IMR-90 (cell line): ENCODE measurements around the gene AAK1. TPM values are rescaled to one million over a fixed set of nuclear protein-coding genes. Genes with fewer than 3 reads are reported as not detected.

ENCODE experiments used
- ATAC-seq: fragments of 200-7000 bp; cut with Tn5 transposase; 2 replicates; pipeline ENCODE4 v1.9.1; 2020; ENCODE audit warnings: low read depth, mild to moderate bottlenecking, moderate library complexity
- BruUV-seq: library from RNA; stranded (reverse); fragments of 400-500 nt; replicated peaks from 2 replicates; lab custom pipeline; 2021; lab: Mats Ljungman, UMichigan
- CTCF ChIA-PET: fragments of 300-600 bp; formaldehyde crosslinking; extraction: SDS; loops from one replicate; lab custom pipeline; 2021; ENCODE audit warnings: antibody characterized with exemption; lab: Yijun Ruan, JAX
- POLR2A ChIA-PET: fragments of 300-600 bp; sonication (Branson Sonifier 250); formaldehyde crosslinking; loops from one replicate; lab custom pipeline; 2022; ENCODE audit warnings: antibody characterized with exemption; ENCODE audit not compliant: unreplicated experiment; lab: Charles Lee
- DNase-seq: peaks from one replicate; pipeline ENCODE4 v3.0.0; 2013
- H2AFZ ChIP-seq: replicated peaks from 2 replicates; pipeline ENCODE3; 2013; ENCODE audit warnings: low read length, mild to moderate bottlenecking; ENCODE audit not compliant: poor library complexity
- H2AK5ac ChIP-seq: 2 replicates; pipeline ENCODE4 v1.6.1; 2013; ENCODE audit warnings: low read depth, low read length, inconsistent platforms
- H2AK9ac ChIP-seq: replicated peaks from 2 replicates; pipeline ENCODE3; 2013; ENCODE audit warnings: mild to moderate bottlenecking, low read depth, low read length, moderate library complexity; ENCODE audit not compliant: poor library complexity
- H2BK120ac ChIP-seq: 2 replicates; pipeline ENCODE4 v1.6.1; 2013; ENCODE audit warnings: low read depth, low read length, inconsistent platforms
- H2BK15ac ChIP-seq: 3 replicates; pipeline ENCODE4 v1.6.1; 2013; ENCODE audit warnings: low read depth, low read length, inconsistent platforms
- H2BK20ac ChIP-seq: 2 replicates; pipeline ENCODE4 v1.6.1; 2013; ENCODE audit warnings: low read depth, mild to moderate bottlenecking, inconsistent platforms, low read length, moderate library complexity
- H2BK5ac ChIP-seq: 2 replicates; pipeline ENCODE4 v1.6.1; 2013; ENCODE audit warnings: mild to moderate bottlenecking, low read depth, low read length, inconsistent platforms; ENCODE audit not compliant: poor library complexity, severe bottlenecking
- H3K14ac ChIP-seq: replicated peaks from 2 replicates; pipeline ENCODE4 v1.6.1; 2013; ENCODE audit warnings: low read depth, low read length, inconsistent platforms
- H3K18ac ChIP-seq: 2 replicates; pipeline ENCODE4 v1.6.1; 2013; ENCODE audit warnings: low read depth, low read length, control low read depth
- H3K23ac ChIP-seq: 2 replicates; pipeline ENCODE4 v1.6.1; 2013; ENCODE audit warnings: low read depth, low read length, inconsistent platforms
- H3K27ac ChIP-seq: 2 replicates; pipeline ENCODE4 v1.5.1; 2013; ENCODE audit warnings: mild to moderate bottlenecking, control low read depth, low read length; ENCODE audit not compliant: insufficient read depth
- H3K27me3 ChIP-seq: 2 replicates; pipeline ENCODE4 v1.6.1; 2013; ENCODE audit warnings: low read length; ENCODE audit not compliant: control insufficient read depth, insufficient read depth
- H3K36me3 ChIP-seq: 2 replicates; pipeline ENCODE4 v1.6.1; 2013; ENCODE audit warnings: low read length, mixed read lengths; ENCODE audit not compliant: control insufficient read depth, insufficient read depth
- H3K4ac ChIP-seq: 2 replicates; pipeline ENCODE4 v1.6.1; 2013; ENCODE audit warnings: low read depth, low read length, inconsistent platforms
- H3K4me1 ChIP-seq: 2 replicates; pipeline ENCODE4 v1.6.1; 2013; ENCODE audit warnings: low read length, mixed read lengths; ENCODE audit not compliant: control insufficient read depth, insufficient read depth
- H3K4me2 ChIP-seq: 2 replicates; pipeline ENCODE4 v1.6.1; 2013; ENCODE audit warnings: low read depth, mild to moderate bottlenecking, control low read depth, low read length, moderate library complexity
- H3K4me3 ChIP-seq: 2 replicates; pipeline ENCODE4 v1.5.1; 2013; ENCODE audit warnings: low read depth, mild to moderate bottlenecking, control low read depth, low read length, moderate library complexity; ENCODE audit not compliant: insufficient read depth
- H3K56ac ChIP-seq: 2 replicates; pipeline ENCODE4 v1.6.1; 2013; ENCODE audit warnings: low read length, inconsistent platforms; ENCODE audit not compliant: insufficient read depth; ENCODE audit errors: extremely low read depth
- H3K79me1 ChIP-seq, 2 experiments: 2 replicates each; pipeline ENCODE4 v1.6.1; 2013; ENCODE audit warnings: low read length in 2 of 2, inconsistent platforms in 1 of 2, low read depth in 1 of 2
- H3K9ac ChIP-seq: 2 replicates; pipeline ENCODE4 v1.6.1; 2013; ENCODE audit warnings: low read depth, low read length, control low read depth
- H3K9me1 ChIP-seq: 2 replicates; pipeline ENCODE4 v1.6.1; 2013; ENCODE audit warnings: low read length, inconsistent platforms; ENCODE audit not compliant: insufficient read depth
- H3K9me3 ChIP-seq: 2 replicates; pipeline ENCODE4 v1.6.1; 2013; ENCODE audit warnings: low read length; ENCODE audit not compliant: control insufficient read depth, insufficient read depth
- H4K20me1 ChIP-seq: 2 replicates; pipeline ENCODE4 v1.6.1; 2013; ENCODE audit warnings: low read length, inconsistent platforms; ENCODE audit not compliant: insufficient read depth
- H4K5ac ChIP-seq: 2 replicates; pipeline ENCODE4 v1.6.1; 2013; ENCODE audit warnings: mild to moderate bottlenecking, low read depth, low read length, control low read depth
- H4K8ac ChIP-seq, 2 experiments: 2 replicates each; pipeline ENCODE4 v1.6.1; 2013; ENCODE audit warnings: low read depth in 2 of 2, low read length in 2 of 2, control low read depth in 1 of 2, inconsistent platforms in 1 of 2
- H4K91ac ChIP-seq: 2 replicates; pipeline ENCODE4 v1.6.1; 2013; ENCODE audit warnings: low read depth, low read length, inconsistent platforms; ENCODE audit not compliant: insufficient read depth
- ELK1 ChIP-seq: fragments of 150-350 bp; IDR thresholded peaks from 2 replicates; pipeline ENCODE4 v1.6.1; 2016; ENCODE audit warnings: low read depth, mild to moderate bottlenecking, low read length, moderate library complexity, borderline replicate concordance
- MAFK ChIP-seq: IDR thresholded peaks from 2 replicates; pipeline ENCODE4 v1.6.1; 2012; ENCODE audit warnings: low read depth, low read length, improper control_type of control experiment
- MAZ ChIP-seq: IDR thresholded peaks from 2 replicates; pipeline ENCODE4 v1.6.1; 2012; ENCODE audit warnings: low read depth, mild to moderate bottlenecking, low read length, improper control_type of control experiment, moderate library complexity, borderline replicate concordance
- MXI1 ChIP-seq: IDR thresholded peaks from 2 replicates; pipeline ENCODE4 v1.6.1; 2012; ENCODE audit warnings: low read depth, mild to moderate bottlenecking, low read length, moderate library complexity, borderline replicate concordance
- RFX5 ChIP-seq: IDR thresholded peaks from 2 replicates; pipeline ENCODE4 v1.8.0; 2012; ENCODE audit warnings: low read depth, mild to moderate bottlenecking, low read length, moderate library complexity
- WGBS, 2 experiments: methylation state at CpG; one replicate each; pipeline versions ENCODE4 v1.1.5 to v1.1.7; 2013; ENCODE audit warnings: missing lambda C conversion rate in 2 of 2; ENCODE audit not compliant: insufficient read length in 1 of 2; ENCODE audit errors: extremely low coverage in 2 of 2; 5-methylcytosine and 5-hydroxymethylcytosine counted together
- dilution Hi-C: fragments of 300-500 bp; cut with HindIII; formaldehyde crosslinking; loops from one replicate; pipeline ENCODE4 v1.14.3; 2018; ENCODE audit warnings: low sequenced_read_pairs; ENCODE audit not compliant: unreplicated experiment
- in situ Hi-C: fragments of 300-500 bp; cut with MboI; formaldehyde crosslinking; loops from 3 replicates; pipeline ENCODE4 v1.14.3; 2019; ENCODE audit warnings: low sequenced_read_pairs, inconsistent platforms, mixed read lengths
- intact Hi-C: fragments of 100-400 bp; cut with micrococcal nuclease; formaldehyde crosslinking; loops from 2 replicates; pipeline ENCODE4 v1.10.0; 2022
- polyA plus RNA-seq, 3 experiments: library from polyadenylated mRNA; depleted of rRNA; stranded (reverse); fragments of >200 nt; gene quantifications; 2 replicates each; pipeline ENCODE4 v1.2.3, GENCODE V29; 2012; ENCODE audit warnings: low replicate concordance in 1 of 3
- total RNA-seq: library from RNA; depleted of rRNA; stranded (reverse); fragments of >200 nt; gene quantifications from 2 replicates; pipeline ENCODE4 v1.2.3, GENCODE V29; 2012

AAK1 gene
- total and polyA plus RNA-seq, 2 of the 4 experiments (the other 2 are of a cell fraction), result 21.9 to 26.5 TPM

GRCh38 chr2:69469784-69470183 is 173.8 kb downstream of the AAK1 start:
- Histone ChIP-seq H2BK15ac (no peak overlapping the region), H4K5ac (no peak overlapping the region), H2AFZ (no peak overlapping the region), H3K27ac (no peak overlapping the region), H3K79me1 (peaks cover 3 to 31% of the 10 kb centered on the region in 2 experiments; a peak in 3 of 4 replicates), H2BK20ac (no peak overlapping the region), H2BK120ac (no peak overlapping the region), H3K9ac (no peak overlapping the region), H3K27me3 (no peaks in the 10 kb centered on the region), H3K4me1 (no peaks in the 10 kb centered on the region), H4K8ac (no peak overlapping the region), H3K9me3 (no peaks in the 10 kb centered on the region), H3K14ac (no peak overlapping the region), H3K4ac (no peak overlapping the region), H3K23ac (no peak overlapping the region), H3K9me1 (peaks cover 10% of the 10 kb centered on the region), H3K18ac (no peak overlapping the region), H3K36me3 (peaks cover 16% of the 10 kb centered on the region), H2AK5ac (no peak overlapping the region), H2AK9ac (no peak overlapping the region), H3K56ac (no peak overlapping the region), H4K20me1 (no peaks in the 10 kb centered on the region; the same call in 1 of the 2 replicates), H4K91ac (no peak overlapping the region), H2BK5ac (no peak overlapping the region), H3K4me3 (no peak overlapping the region), H3K4me2 (no peak overlapping the region)
- dilution Hi-C loops, result no loop called here
- in situ Hi-C loops, result no loop called here
- POLR2A ChIA-PET, result no interaction called here
- BruUV-seq, result no TSS peak
- DNase-seq (peak; percentile 12), ATAC-seq (no peak)
- CTCF ChIA-PET, result no interaction called here
- intact Hi-C loops, result no loop called here
- no peak for TF ChIP-seq RFX5
- TF ChIP-seq ELK1, result no peak
- no peak for TF ChIP-seq MXI1
- TF ChIP-seq MAZ, result no peak
- TF ChIP-seq MAFK, result no peak
- no CpG with 5 or more reads among the region's 1 CpG for WGBS, 2 experiments
